ENCODE measurements around the gene AMBP.

The AMBP gene

GRCh38 chr9:114031037-114031630 lies 47.0 kb downstream of the AMBP start:
- TF ChIP-seq CTCF (IDR thresholded peaks at IDR 0.05; ENCODE audit: insufficient read depth, low read depth, low read length, missing control alignments): no peak
- no peak for DNase-seq (ENCODE audit: low read depth)
- no peak overlapping the region for H3K4me3 ChIP-seq (ENCODE audit: low read depth, low read length)

DNA sequence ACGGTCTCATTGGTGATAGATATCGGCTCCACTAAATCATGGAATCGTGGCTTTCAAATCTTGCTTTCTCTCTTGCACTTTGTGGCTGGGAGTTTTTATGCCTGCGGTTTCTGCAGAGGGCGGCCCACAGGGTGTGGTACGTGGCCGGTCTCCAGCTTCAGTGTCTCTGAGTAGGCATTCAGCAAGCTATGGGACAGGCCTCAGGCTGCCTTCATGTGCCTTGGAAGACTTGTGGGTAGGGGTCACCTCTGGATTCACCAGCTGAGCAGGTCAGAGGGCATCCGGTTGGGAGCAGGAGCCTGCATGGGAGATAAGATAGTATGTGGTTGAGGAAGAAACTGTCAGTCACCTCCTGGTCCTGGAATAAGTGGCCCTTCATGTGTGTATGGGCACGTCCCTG lies 47.7 kb downstream of the AMBP start:
- no peak for DNase-seq (ENCODE audit: low read depth)
- TF ChIP-seq CTCF (IDR thresholded peaks at IDR 0.05; ENCODE audit: insufficient read depth, low read depth, low read length, missing control alignments): no peak

GRCh38 chr9:114029311-114030170 lies 48.6 kb downstream of the AMBP start:
- H3K4me3 ChIP-seq (ENCODE audit: low read depth, low read length): no peak overlapping the region
- no peak for TF ChIP-seq CTCF (IDR thresholded peaks at IDR 0.05; ENCODE audit: insufficient read depth, low read depth, low read length, missing control alignments)
- no peak for DNase-seq (ENCODE audit: low read depth)

More for the DNA sequence above, 47.7 kb downstream of the AMBP start:
- H3K4me3 ChIP-seq (ENCODE audit: low read depth, low read length): no peak overlapping the region

- TF ChIP-seq CTCF (IDR thresholded peaks at IDR 0.05; ENCODE audit: insufficient read depth, low read depth, low read length, missing control alignments): no peak
- no peak overlapping the region for H3K4me3 ChIP-seq (ENCODE audit: low read depth, low read length)
- DNase-seq (ENCODE audit: low read depth): no peak
Measured at GRCh38 chr9:114028646-114029045, 49.5 kb downstream of the AMBP start.

- TF ChIP-seq CTCF (IDR thresholded peaks at IDR 0.05; ENCODE audit: insufficient read depth, low read depth, low read length, missing control alignments): no peak
- H3K4me3 ChIP-seq (ENCODE audit: low read depth, low read length): no peak overlapping the region
- DNase-seq (ENCODE audit: low read depth): no peak
Measured at GRCh38 chr9:114027863-114028465, 50.1 kb downstream of the AMBP start.

GRCh38 chr9:114027159-114027862 lies 50.8 kb downstream of the AMBP start:
- no peak overlapping the region for H3K4me3 ChIP-seq (ENCODE audit: low read depth, low read length)
- DNase-seq (ENCODE audit: low read depth): no peak
- no peak for TF ChIP-seq CTCF (IDR thresholded peaks at IDR 0.05; ENCODE audit: insufficient read depth, low read depth, low read length, missing control alignments)

All from GM12865 (cell line).